SK-N-SH (cell line): Measurements from ENCODE around the gene SORCS3.

Experiments
- EP300 ChIP-seq, 2 experiments: IDR thresholded peaks; 2 replicates each; pipeline versions ENCODE4 v1.4.0 to v1.6.1; 2012; ENCODE audit warnings: borderline replicate concordance in 1 of 2, low read depth in 1 of 2, low read length in 1 of 2
- EZH2phosphoT487 ChIP-seq: fragments of 200-600 bp; sonication (generic); IDR thresholded peaks from 2 replicates; pipeline ENCODE4 v1.6.1; 2017; ENCODE audit warnings: low read depth, mixed run types, mild to moderate bottlenecking, antibody characterized with exemption, moderate library complexity, borderline replicate concordance
- FOXJ3 ChIP-seq: sonication (generic); formaldehyde crosslinking; IDR thresholded peaks from 2 replicates; pipeline ENCODE4 v1.5.1; 2020; ENCODE audit warnings: mild to moderate bottlenecking, missing genetic modification reagents
- JUND ChIP-seq: IDR thresholded peaks from 2 replicates; pipeline ENCODE4 v1.4.0; 2012
- POLR2AphosphoS5 ChIP-seq: IDR thresholded peaks from 2 replicates; pipeline ENCODE4 v1.6.1; 2012; ENCODE audit warnings: low read depth, low read length
- TAF1 ChIP-seq: IDR thresholded peaks from 2 replicates; pipeline ENCODE4 v1.6.1; 2012; ENCODE audit warnings: low read depth, mild to moderate bottlenecking, low read length, moderate library complexity, borderline replicate concordance
- TF ChIP-seq, protein P1 (sequence below): fragments of 200-600 bp; sonication (generic); IDR thresholded peaks from 2 replicates; pipeline ENCODE4 v1.6.1; 2017; ENCODE audit warnings: antibody characterized with exemption, mild to moderate bottlenecking, moderate library complexity
- TF ChIP-seq, protein P2 (sequence below): IDR thresholded peaks from 2 replicates; pipeline ENCODE4 v1.4.0; 2012; ENCODE audit warnings: low read depth
- TF ChIP-seq, protein P3 (sequence below): IDR thresholded peaks from 2 replicates; pipeline ENCODE4; 2012

DNA sequence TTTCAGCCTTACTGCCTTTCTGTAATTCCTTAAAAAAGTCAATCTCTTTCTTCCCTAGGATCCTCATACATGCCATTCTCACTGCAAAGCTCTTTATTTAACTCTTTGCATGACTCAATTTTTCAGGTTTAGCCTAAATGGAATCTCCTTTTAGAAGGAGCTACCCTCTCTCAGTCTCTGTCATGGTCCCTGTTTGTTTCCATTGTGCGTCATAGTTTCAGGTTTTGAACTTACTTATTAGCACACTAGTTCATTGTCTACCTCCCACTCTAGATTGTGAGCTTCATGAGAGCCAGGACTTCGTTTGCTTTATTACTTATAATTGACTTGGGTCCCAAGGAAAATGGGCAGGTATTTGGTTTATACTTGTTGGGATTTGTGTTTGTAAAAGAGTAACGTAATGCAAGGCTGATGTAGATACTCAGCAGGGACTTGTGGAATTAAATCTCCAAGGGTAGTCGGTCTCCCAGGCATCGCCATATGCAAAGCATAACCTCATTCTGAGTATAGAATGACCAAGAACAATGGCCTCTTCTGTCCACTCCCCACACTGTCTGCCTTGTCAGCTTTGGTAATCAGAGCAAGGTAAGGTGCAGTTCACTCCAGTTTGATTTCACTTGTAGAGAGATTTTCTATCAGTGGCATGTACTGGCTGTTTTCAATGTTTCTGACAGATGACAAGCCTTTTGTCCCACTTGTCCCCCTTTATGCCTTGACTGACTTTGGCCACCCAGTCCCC is 252.0 kb downstream of the SORCS3 start:
- TF ChIP-seq, protein P1, sequence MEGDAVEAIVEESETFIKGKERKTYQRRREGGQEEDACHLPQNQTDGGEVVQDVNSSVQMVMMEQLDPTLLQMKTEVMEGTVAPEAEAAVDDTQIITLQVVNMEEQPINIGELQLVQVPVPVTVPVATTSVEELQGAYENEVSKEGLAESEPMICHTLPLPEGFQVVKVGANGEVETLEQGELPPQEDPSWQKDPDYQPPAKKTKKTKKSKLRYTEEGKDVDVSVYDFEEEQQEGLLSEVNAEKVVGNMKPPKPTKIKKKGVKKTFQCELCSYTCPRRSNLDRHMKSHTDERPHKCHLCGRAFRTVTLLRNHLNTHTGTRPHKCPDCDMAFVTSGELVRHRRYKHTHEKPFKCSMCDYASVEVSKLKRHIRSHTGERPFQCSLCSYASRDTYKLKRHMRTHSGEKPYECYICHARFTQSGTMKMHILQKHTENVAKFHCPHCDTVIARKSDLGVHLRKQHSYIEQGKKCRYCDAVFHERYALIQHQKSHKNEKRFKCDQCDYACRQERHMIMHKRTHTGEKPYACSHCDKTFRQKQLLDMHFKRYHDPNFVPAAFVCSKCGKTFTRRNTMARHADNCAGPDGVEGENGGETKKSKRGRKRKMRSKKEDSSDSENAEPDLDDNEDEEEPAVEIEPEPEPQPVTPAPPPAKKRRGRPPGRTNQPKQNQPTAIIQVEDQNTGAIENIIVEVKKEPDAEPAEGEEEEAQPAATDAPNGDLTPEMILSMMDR, result no peak
- TF ChIP-seq POLR2AphosphoS5 (no peak), TAF1 (no peak), EZH2phosphoT487 (no peak), FOXJ3 (CRISPR knock-in tag) (no peak), JUND (no peak), EP300 (IDR thresholded peaks at IDR 0.05; ENCODE audit: borderline replicate concordance in 1 of 2, low read depth in 1 of 2, low read length in 1 of 2) (no peak)
- TF ChIP-seq, protein P2, sequence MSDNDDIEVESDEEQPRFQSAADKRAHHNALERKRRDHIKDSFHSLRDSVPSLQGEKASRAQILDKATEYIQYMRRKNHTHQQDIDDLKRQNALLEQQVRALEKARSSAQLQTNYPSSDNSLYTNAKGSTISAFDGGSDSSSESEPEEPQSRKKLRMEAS, result no peak
- TF ChIP-seq, protein P3, sequence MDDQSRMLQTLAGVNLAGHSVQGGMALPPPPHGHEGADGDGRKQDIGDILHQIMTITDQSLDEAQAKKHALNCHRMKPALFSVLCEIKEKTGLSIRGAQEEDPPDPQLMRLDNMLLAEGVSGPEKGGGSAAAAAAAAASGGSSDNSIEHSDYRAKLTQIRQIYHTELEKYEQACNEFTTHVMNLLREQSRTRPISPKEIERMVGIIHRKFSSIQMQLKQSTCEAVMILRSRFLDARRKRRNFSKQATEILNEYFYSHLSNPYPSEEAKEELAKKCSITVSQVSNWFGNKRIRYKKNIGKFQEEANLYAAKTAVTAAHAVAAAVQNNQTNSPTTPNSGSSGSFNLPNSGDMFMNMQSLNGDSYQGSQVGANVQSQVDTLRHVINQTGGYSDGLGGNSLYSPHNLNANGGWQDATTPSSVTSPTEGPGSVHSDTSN, result no peak
